Measurements from ENCODE around the gene UTP3.

Gene UTP3

GRCh38 chr4:70712604-70713452 lies 24.5 kb downstream of the UTP3 start:
- no peak for TF ChIP-seq CTCF (IDR thresholded peaks at IDR 0.05; ENCODE audit: low read depth, low read length)

DNA sequence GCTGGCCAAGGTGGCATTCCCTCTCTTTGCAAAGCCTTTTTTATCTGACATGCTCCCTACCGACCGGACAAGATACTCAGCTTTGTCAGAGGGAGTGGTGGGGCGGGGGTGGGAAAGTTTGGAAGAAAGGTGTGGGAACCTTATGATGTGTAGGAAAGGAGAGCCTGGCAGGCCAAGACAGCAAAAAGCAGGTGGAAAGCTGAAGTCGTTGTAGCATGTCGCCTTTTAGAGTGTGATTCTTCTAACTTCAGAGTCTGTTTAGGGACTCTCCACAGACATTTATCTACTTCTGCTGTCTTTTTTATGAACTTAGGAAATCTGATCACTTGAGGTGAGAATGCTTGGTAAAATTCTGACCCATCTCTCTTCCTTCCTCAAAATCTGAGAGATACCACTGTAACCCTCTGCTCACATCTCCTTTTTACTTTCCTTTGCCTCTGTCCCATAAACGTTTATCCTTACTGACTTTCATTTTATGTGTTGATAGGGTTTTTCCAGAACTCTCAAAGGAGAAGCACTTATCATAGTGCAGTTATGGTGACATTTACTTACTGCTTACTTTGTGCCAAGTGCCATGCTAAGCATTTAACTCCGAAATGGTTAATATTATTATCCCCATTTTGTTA lies 25.2 kb downstream of the UTP3 start:
- no peak for DNase-seq (ENCODE audit: extremely low read depth, low read depth)
- TF ChIP-seq CTCF (IDR thresholded peaks at IDR 0.05; ENCODE audit: low read depth, low read length) = no peak

More at GRCh38 chr4:70712604-70713452, 24.5 kb downstream of the UTP3 start:
- DNase-seq (ENCODE audit: extremely low read depth, low read depth) = no peak

- no peak for TF ChIP-seq CTCF (IDR thresholded peaks at IDR 0.05; ENCODE audit: low read depth, low read length)
- DNase-seq (ENCODE audit: extremely low read depth, low read depth) = no peak
Measured at GRCh38 chr4:70714079-70714887, 26.0 kb downstream of the UTP3 start.

DNA sequence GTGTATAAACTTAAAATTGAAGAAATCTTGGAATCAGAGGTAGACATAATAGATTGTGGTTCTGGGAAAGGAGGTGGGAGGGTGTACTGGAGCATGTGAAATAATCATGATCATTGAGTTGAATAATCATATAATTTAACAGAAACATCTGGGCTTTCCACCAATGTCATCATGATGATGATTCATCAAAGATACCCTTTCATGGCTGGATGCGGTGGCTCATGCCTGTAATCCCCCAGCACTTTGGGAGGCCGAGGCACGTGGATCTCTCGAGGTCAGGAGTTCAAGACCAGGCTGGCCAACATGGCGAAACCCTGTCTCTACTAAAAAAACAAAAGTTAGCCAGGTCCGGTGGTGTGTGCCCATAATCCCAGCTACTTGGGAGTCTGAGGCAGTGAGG lies 26.8 kb downstream of the UTP3 start:
- DNase-seq (ENCODE audit: extremely low read depth, low read depth) = peak; percentile 49
- TF ChIP-seq CTCF (IDR thresholded peaks at IDR 0.05; ENCODE audit: low read depth, low read length) = no peak

DNA sequence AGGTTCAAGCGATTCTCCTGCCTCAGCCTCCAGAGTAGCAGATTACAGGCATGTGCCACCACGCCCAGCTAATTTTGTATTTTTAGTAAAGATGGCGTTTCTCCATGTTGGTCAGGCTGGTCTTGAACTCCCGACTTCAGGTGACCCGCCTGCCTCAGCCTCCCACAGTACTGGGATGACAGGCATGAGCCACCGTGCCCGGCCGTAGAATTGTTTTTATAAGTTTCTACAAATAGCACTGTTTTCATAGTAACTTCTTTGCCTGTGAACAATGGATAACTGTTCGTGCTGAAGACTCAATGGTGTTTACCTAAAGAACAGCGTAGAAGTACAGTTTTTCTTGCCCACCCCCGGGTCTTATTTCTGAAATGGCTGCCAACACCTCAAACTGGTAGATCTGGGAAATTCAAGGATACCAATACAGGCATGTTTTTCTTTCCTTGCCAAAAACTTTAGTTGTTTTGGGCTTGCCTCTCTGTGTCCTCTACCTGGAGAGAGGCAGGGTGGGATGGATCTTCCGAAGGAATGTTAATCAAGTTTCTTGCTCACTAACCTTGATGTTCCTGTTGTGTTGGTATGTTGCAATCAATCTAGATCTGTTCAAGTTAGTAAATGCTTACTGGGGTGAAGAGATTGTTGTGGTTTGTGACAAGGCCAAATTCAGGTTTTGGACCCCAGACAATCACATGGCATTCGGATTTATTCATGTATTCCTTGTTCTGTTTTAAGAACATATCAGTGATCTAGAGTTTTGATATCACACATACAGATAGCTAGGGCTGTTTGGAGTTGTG lies 30.7 kb downstream of the UTP3 start:
- no peak for TF ChIP-seq CTCF (IDR thresholded peaks at IDR 0.05; ENCODE audit: low read depth, low read length)
- DNase-seq (ENCODE audit: extremely low read depth, low read depth) = no peak

DNA sequence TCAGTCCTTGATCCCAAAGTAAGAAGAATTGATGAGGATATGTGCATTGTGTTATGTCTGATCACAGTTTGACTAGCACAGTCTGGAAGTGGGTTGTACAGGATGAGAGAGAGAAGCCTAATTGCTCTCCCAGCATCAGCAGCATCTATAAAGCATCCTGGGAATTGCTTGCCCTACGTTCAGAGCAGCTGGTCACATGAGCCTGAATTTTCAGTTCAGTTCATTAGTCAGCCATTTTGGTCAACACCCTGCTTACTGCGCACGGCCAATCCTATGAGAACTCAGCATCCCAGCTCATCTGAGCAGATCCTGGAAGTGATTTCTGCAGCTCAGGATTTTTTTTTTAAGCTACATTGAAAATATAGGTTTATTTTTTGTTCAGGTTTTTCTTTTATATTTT lies 33.4 kb downstream of the UTP3 start, which contains the start of gene RUFY3:
RUFY3 (plus strand) TSS at position 218 of the 400 bp plus-strand sequence. CDS start 610 bp downstream, outside the sequence.
- peak; percentile 88 for DNase-seq (ENCODE audit: extremely low read depth, low read depth)

More for the DNA sequence above, 33.4 kb downstream of the UTP3 start, which contains the start of gene RUFY3:
- TF ChIP-seq CTCF (IDR thresholded peaks at IDR 0.05; ENCODE audit: low read depth, low read length) = no peak

Data from AG09319 (cell line).